Mesothelial cell of epicardium (in vitro differentiated cells): Measurements from ENCODE around the gene ARHGAP1. TPM values are rescaled to one million over a fixed set of nuclear protein-coding genes. Genes with fewer than 3 reads are reported as not detected.

Experiments used
- DNase-seq, 2 experiments: peaks; one replicate each; pipeline ENCODE4 v3.0.0; 2021; ENCODE audit warnings: low spot score in 2 of 2; ENCODE audit not compliant: unreplicated experiment in 2 of 2
- H3K27ac Mint-ChIP-seq: 2 replicates; pipeline ENCODE4 v1.8.0; 2021; ENCODE audit warnings: mixed read lengths
- H3K27me3 Mint-ChIP-seq: 2 replicates; pipeline ENCODE4 v1.8.0; 2021; ENCODE audit warnings: low read depth, mixed read lengths
- H3K36me3 Mint-ChIP-seq: 2 replicates; pipeline ENCODE4 v1.8.0; 2021; ENCODE audit warnings: mixed read lengths
- H3K4me1 Mint-ChIP-seq: 2 replicates; pipeline ENCODE4 v1.8.0; 2021; ENCODE audit warnings: mixed read lengths
- H3K4me3 Mint-ChIP-seq: 2 replicates; pipeline ENCODE4 v1.8.0; 2021; ENCODE audit warnings: mild to moderate bottlenecking, moderate library complexity, mixed read lengths
- H3K9me3 Mint-ChIP-seq: 2 replicates; pipeline ENCODE4 v1.8.0; 2021; ENCODE audit warnings: mixed read lengths
- total RNA-seq: library from RNA; stranded (reverse); gene quantifications from 3 replicates; pipeline ENCODE4 v1.2.1, GENCODE V29; 2021
- TF ChIP-seq, protein P1 (sequence below): fragments of 200-600 bp; sonication (generic); IDR thresholded peaks from one replicate; pipeline ENCODE4 v1.5.0; 2021; ENCODE audit warnings: antibody characterized with exemption; ENCODE audit not compliant: unreplicated experiment

ARHGAP1 gene
- total RNA-seq, 1 donor from 2014 or later = 49.4 TPM

DNA sequence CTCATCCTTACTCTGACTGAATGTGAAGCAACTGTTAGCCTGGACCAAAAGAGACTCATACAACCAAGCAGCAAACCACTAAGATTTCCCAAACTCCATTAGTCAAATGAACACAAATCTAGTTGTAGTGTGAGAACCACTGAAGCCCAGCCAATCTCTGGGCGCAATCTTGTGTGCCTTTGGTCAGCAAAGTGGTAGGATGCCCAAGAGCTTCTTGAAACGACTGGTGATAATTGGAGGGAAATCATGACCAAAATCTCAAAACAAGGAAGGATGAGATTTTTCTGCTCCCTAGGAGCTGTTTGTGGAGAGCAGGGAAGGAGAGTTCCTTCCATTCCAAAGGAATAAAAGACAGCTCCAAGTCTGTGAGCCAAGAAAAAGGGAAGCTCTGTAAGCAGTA lies 42.6 kb upstream of the ARHGAP1 start:
- H3K27ac Mint-ChIP-seq = no peak overlapping the region
- H3K4me3 Mint-ChIP-seq = no peak overlapping the region
- H3K9me3 Mint-ChIP-seq = no peaks in the 10 kb centered on the region
- no peak for DNase-seq
- H3K4me1 Mint-ChIP-seq = no peaks in the 10 kb centered on the region
- TF ChIP-seq, protein P1, sequence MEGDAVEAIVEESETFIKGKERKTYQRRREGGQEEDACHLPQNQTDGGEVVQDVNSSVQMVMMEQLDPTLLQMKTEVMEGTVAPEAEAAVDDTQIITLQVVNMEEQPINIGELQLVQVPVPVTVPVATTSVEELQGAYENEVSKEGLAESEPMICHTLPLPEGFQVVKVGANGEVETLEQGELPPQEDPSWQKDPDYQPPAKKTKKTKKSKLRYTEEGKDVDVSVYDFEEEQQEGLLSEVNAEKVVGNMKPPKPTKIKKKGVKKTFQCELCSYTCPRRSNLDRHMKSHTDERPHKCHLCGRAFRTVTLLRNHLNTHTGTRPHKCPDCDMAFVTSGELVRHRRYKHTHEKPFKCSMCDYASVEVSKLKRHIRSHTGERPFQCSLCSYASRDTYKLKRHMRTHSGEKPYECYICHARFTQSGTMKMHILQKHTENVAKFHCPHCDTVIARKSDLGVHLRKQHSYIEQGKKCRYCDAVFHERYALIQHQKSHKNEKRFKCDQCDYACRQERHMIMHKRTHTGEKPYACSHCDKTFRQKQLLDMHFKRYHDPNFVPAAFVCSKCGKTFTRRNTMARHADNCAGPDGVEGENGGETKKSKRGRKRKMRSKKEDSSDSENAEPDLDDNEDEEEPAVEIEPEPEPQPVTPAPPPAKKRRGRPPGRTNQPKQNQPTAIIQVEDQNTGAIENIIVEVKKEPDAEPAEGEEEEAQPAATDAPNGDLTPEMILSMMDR = no peak
- H3K36me3 Mint-ChIP-seq = peaks cover 61% of the 10 kb centered on the region
- H3K27me3 Mint-ChIP-seq = no peaks in the 10 kb centered on the region

DNA sequence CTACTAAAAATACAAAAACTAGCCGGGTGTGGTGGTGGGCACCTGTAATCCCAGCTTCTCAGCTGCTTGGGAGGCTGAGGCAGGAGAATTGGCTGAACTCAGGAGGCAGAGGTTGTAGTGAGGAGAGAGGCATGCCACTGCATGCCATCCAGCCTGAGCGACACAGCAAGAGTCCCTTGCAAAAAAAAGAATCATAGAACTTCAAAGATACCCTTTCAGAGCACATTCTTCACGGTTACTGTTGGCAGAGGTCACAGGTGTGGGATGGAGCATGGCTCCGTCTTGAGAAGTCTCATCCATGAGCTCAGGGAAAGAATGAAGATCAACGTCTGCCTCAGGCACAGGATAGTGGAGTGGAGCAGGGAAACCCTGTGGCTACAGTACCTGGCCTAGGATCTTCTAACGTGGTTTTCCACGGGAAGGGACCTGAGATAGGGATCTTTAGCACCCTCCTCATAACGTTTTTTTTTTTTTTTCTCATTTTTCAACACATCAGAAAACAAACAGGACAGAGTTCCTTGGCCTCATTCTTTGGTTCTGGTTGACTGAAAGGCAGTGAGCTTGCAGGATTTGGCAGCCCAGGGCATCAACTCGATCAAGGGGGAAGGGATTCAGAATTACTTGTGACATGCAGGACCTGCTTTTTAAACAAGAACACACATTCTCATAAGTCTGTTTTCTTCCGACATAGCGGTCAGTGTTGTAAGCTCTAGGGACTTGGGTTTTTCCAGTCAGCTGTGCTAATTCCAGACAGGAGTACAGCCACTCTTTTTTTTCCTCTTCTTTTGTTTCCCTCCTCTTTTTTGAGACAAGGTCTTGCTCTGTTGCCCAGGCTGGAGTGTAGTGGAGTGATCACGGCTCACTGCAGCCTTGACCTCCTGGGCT lies 41.4 kb upstream of the ARHGAP1 start:
- DNase-seq = no peak
- TF ChIP-seq, protein P1 = no peak
- H3K4me3 Mint-ChIP-seq = no peak overlapping the region
- no peaks in the 10 kb centered on the region for H3K4me1 Mint-ChIP-seq
- no peaks in the 10 kb centered on the region for H3K27me3 Mint-ChIP-seq
- H3K36me3 Mint-ChIP-seq = peaks cover 57% of the 10 kb centered on the region
- no peak overlapping the region for H3K27ac Mint-ChIP-seq
- H3K9me3 Mint-ChIP-seq = no peaks in the 10 kb centered on the region

DNA sequence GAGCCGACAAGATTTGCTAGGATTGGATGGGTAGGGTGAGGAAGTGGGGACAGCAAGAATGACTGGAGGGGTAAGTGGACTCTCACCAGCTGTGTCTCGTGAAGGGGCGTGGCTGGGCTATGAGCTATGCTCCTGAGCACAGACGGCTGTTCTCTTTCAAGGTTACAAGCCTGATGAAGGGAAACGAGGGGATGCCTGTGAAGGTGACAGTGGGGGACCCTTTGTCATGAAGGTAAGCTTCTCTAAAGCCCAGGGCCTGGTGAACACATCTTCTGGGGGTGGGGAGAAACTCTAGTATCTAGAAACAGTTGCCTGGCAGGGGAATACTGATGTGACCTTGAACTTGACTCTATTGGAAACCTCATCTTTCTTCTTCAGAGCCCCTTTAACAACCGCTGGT lies 38.5 kb upstream of the ARHGAP1 start:
- Mint-ChIP-seq H3K4me3 (no peak overlapping the region), H3K27me3 (no peaks in the 10 kb centered on the region), H3K9me3 (no peaks in the 10 kb centered on the region), H3K36me3 (peaks cover 40% of the 10 kb centered on the region), H3K27ac (no peak overlapping the region), H3K4me1 (no peaks in the 10 kb centered on the region)
- no peak for DNase-seq
- TF ChIP-seq, protein P1 = no peak

DNA sequence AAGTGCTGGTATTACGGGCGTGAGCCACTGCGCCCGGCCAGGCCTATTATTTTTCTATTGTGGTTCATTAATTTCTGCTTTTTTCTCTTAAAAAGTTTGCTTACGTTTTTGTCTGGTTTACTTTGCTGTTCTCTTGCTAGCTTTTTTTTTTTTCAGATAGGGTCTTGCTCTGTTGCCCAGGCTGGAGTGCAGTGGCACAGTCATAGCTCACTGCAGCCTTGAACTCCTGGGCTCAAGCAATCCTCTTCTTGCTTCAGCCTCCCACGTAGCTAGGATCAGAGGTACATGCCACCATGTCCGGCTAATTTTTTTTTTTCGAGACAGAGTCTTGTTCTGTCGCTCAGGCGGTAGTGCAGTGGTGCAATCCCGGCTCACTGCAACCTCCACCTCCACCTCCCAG lies 37.3 kb upstream of the ARHGAP1 start:
- no peaks in the 10 kb centered on the region for H3K4me1 Mint-ChIP-seq
- no peak overlapping the region for H3K27ac Mint-ChIP-seq
- H3K36me3 Mint-ChIP-seq = peaks cover 30% of the 10 kb centered on the region
- DNase-seq = no peak
- TF ChIP-seq, protein P1 = no peak
- no peaks in the 10 kb centered on the region for H3K27me3 Mint-ChIP-seq
- no peak overlapping the region for H3K4me3 Mint-ChIP-seq
- H3K9me3 Mint-ChIP-seq = no peaks in the 10 kb centered on the region

DNA sequence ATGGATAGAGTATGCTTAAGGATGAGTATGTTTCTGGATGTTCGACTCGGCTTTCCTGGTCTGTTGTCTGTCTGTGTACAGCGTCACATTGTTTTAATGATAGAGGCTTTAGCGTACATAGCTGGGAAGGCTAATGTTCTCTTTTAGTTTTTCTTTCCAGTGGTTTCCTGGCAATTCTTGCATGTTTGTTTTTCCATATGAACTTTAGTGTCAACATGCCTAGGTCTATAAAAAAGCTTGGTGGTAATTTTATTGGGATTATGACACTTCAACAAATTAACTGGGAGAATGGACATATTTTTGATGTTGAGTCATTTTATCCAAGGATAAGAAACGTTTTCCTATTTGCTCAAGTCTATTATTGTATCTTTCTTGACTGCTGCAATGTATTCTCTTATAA lies 36.2 kb upstream of the ARHGAP1 start:
- H3K9me3 Mint-ChIP-seq = no peaks in the 10 kb centered on the region
- H3K4me1 Mint-ChIP-seq = no peaks in the 10 kb centered on the region
- H3K27ac Mint-ChIP-seq = no peak overlapping the region
- H3K36me3 Mint-ChIP-seq = peaks cover 19% of the 10 kb centered on the region
- no peak overlapping the region for H3K4me3 Mint-ChIP-seq
- TF ChIP-seq, protein P1 = no peak
- H3K27me3 Mint-ChIP-seq = no peaks in the 10 kb centered on the region
- no peak for DNase-seq
